D721Med (cell line): ENCODE data around the gene POU2AF3.

Experiments used
- DNase-seq: peaks from one replicate; pipeline ENCODE4 v3.0.0; 2011; ENCODE audit warnings: low spot score; ENCODE audit not compliant: insufficient read length
- FAIRE-seq: peaks from 2 replicates; lab custom pipeline; 2011; peaks lifted over from hg19 to GRCh38; lab: Jason Lieb, UNC
- CTCF ChIP-seq: IDR thresholded peaks from 2 replicates; pipeline ENCODE4 v1.5.1; 2012; ENCODE audit warnings: mild to moderate bottlenecking, control low read depth; ENCODE audit not compliant: insufficient read depth; ENCODE audit errors: missing control alignments

The POU2AF3 gene

GRCh38 chr11:111301004-111301841 is 2.9 kb downstream of the POU2AF3 start:
- DNase-seq: no peak
- TF ChIP-seq CTCF: no peak
- FAIRE-seq: no peak

DNA sequence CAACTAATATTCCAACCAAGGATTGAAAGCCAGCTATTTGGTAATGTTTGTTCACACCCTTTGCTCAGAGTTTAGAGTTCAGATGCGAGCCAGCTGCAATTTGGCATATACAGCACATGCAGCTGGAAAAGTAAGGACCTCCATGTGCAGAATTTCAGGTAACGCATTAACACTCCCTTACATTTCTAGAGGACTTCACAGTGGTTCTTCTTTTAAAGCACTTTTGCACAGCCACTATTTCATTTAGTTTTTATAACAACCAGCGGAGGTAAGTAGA is 3.4 kb downstream of the POU2AF3 start:
- FAIRE-seq: no peak
- DNase-seq: no peak
- TF ChIP-seq CTCF: no peak

GRCh38 chr11:111302298-111302697 is 4.0 kb downstream of the POU2AF3 start:
- DNase-seq (no peak), FAIRE-seq (no peak)
- TF ChIP-seq CTCF: no peak

DNA sequence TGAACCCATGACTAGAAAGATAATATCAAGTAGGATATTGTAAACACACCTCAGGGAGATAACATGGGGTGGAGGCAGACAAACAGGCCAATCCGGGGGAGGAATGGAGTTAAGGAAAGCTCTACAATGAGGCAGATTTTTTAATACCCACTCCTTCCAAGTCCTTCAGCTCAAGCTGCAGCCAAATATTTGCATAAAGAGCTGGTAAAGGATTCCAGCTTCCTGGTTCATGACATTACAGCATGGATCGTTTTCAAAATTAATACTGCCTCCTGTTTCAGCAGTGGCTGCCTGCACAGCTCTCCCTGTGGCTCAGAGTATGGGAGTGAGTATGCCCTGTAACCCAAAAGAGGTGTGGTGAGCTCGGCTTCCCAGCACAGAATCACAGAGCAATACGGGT is 5.1 kb downstream of the POU2AF3 start:
- TF ChIP-seq CTCF: no peak
- DNase-seq: no peak
- no peak for FAIRE-seq

GRCh38 chr11:111305162-111305802 is 6.9 kb downstream of the POU2AF3 start:
- DNase-seq: no peak
- peak; percentile 29 for FAIRE-seq
- TF ChIP-seq CTCF: no peak

- DNase-seq: no peak
- no peak for TF ChIP-seq CTCF
- FAIRE-seq: no peak
Observed at GRCh38 chr11:111305876-111306275, 7.5 kb downstream of the POU2AF3 start.

DNA sequence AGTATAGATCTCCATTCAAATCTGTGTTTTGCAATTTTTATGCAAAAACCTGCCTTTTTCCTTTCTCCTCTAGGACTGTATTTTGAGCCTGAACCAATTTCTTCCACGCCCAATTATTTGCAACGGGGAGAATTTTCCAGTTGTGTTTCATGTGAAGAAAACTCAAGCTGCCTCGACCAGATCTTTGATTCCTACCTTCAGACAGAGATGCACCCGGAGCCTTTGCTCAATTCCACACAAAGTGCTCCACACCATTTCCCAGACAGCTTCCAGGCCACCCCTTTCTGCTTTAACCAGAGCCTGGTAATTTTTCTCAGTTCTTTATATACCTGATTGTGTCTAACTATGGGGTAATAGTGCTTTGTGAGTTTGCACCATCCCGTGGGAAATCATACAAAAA is 8.0 kb downstream of the POU2AF3 start:
- no peak for DNase-seq
- no peak for FAIRE-seq
- TF ChIP-seq CTCF: no peak
